Adipose tissue (tissue), 3 donors: Measurements from ENCODE around the gene PHF1. TPM values are rescaled to one million over a fixed set of nuclear protein-coding genes. Genes with fewer than 3 reads are reported as not detected.

Experiments used
- H3K27ac ChIP-seq: one replicate; pipeline ENCODE4 v1.5.1; 2013; ENCODE audit warnings: low read depth, low read length
- WGBS, 3 donors: extraction: QIAGEN DNeasy Blood & Tissue Kit; methylation state at CpG; one replicate each; pipeline ENCODE4 v1.1.7; 2013; 5-methylcytosine and 5-hydroxymethylcytosine counted together
- polyA plus RNA-seq, 3 donors: library from polyadenylated mRNA; stranded (reverse); fragments of 200-250 nt; gene quantifications; one replicate each; pipeline ENCODE4 v1.2.3, GENCODE V29; 2013
- donor health status: healthy with polysubstance abuse.
- donor health status: Bipolar disorder and iron deficiency.
- donor health status: healthy.

The PHF1 gene
- polyA plus RNA-seq, 3 donors = 52.3 to 106 (median 73.9) TPM

DNA sequence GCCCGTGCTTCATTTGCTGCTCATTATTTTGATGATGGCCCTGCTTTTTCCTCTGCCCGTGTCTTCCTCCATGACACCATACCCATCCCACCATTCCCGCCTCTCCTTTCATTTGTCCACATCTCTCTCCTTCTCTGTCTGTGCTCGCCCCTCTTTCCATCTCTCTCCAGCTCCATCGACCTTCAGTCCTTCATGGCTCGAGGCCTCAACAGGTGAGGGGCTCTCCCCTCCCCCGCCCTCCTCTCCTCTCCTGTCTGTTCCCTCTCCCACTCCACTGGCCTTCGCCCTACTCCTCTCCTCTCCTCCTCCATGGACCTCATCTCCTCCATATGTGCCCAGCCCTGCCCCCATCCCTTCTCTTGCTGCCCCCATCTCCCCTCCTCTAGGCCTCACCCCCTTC, 31.5 kb downstream of the PHF1 start:
- no peak overlapping the region for H3K27ac ChIP-seq
- WGBS, 3 donors = 82 to 92% (median 89%) methylated on average over 8 of the region's 8 CpGs

DNA sequence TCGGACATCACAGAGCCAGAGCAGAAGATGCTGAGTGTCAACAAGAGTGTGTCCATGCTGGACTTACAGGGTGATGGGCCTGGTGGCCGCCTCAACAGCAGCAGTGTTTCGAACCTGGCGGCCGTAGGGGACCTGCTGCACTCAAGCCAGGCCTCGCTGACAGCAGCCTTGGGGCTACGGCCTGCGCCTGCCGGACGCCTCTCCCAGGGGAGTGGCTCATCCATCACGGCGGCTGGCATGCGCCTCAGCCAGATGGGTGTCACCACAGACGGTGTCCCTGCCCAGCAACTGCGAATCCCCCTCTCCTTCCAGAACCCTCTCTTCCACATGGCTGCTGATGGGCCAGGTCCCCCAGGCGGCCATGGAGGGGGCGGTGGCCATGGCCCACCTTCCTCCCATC, 32.2 kb downstream of the PHF1 start:
- H3K27ac ChIP-seq = no peak overlapping the region
- WGBS, 3 donors = 95 to 96% (median 95%) methylated on average over 17 of the region's 17 CpGs

DNA sequence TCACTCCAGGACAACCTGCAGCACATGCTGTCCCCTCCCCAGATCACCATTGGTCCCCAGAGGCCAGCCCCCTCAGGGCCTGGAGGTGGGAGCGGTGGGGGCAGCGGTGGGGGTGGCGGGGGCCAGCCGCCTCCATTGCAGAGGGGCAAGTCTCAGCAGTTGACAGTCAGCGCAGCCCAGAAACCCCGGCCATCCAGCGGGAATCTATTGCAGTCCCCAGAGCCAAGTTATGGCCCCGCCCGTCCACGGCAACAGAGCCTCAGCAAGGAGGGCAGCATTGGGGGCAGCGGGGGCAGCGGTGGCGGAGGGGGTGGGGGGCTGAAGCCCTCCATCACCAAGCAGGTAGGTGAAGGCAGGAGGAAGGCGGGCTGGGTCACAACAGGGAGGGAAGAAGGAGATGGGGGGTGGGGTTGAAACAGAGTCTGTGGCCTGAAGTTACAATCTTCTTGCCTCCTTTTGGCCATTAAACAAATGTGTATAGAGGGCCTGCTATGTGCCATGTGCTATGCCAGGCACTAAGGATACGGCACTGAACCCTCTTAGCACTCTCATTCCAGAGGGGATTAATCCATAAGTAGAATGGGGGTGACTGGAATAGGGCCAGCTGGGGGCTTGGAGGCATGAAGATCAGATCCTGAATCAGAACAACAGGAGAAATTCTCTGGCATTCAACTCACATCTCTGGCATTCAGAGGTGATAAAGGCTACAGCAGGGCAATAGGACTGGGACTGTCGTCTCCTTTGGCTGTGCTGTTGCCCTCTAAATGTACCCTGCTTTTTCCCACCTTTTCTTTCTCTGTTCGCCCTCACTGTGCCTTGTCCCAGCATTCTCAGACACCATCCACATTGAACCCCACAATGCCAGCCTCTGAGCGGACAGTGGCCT, 33.0 kb downstream of the PHF1 start:
- H3K27ac ChIP-seq = no peak overlapping the region
- WGBS, 3 donors = 86 to 93% (median 90%) methylated on average over 18 of the region's 18 CpGs

DNA sequence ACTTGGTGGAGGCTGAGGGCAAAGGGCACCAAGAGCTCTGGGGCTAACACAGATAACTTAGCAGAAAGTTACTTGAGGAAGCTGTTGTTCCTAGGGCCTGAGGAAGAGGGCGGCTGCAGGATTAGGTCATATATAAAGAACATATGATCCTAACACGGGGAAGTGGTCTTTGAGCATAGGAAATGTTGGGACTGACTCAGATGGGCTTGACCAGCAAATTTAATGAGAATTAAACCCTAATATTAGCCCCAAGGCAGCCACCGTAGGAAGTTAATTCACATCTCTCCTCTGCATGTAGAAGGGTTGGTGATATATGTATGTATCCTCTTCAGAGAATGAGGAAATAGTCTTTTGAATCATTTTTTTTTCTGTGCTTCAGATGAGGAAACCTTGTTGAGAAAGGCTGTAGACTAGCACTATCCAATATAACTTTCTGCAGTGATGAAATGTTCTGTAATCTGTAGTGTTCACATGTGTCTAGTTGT, 34.3 kb downstream of the PHF1 start:
- 45 to 84% (median 65%) methylated on average over 3 of the region's 3 CpGs for WGBS, 3 donors
- H3K27ac ChIP-seq = no peak overlapping the region

DNA sequence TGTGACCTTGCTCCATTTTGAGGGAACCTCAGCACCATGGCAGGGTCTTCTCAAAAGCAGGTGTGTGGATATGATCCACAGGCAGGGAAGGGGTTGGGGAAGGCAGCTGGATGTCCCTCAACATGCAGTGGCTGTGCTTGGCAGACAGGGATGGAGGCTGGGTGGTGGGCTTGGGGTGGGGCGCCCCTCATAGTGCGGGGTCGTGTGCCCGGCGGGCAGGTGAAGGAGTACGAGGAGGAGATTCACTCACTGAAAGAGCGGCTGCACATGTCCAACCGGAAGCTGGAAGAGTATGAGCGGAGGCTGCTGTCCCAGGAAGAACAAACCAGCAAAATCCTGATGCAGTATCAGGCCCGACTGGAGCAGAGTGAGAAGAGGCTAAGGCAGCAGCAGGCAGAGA, 35.5 kb downstream of the PHF1 start:
- WGBS, 3 donors = 88 to 98% (median 95%) methylated on average over 10 of the region's 10 CpGs
- H3K27ac ChIP-seq = no peak overlapping the region

DNA sequence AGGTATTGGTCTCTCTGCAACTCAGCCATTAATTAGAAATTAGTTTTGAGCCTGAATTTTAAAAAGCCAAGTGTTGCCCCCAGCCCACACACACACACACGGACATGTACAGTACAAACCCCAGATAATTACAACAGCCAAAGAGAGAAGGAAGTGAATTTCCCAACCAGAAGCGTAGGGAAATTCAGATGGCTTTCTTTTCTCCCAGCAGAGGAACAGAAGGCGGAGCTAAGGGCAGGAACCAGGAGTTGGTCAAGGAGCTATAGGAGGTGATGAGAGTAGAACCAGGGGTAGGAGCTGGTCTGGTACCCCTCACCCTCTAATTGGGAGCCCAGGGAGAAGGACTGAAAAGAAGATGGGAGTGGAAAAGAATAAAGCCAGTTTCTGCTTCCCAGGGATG, 39.6 kb downstream of the PHF1 start:
- 42 to 73% (median 49%) methylated on average over 3 of the region's 3 CpGs for WGBS, 3 donors
- H3K27ac ChIP-seq = no peak overlapping the region

DNA sequence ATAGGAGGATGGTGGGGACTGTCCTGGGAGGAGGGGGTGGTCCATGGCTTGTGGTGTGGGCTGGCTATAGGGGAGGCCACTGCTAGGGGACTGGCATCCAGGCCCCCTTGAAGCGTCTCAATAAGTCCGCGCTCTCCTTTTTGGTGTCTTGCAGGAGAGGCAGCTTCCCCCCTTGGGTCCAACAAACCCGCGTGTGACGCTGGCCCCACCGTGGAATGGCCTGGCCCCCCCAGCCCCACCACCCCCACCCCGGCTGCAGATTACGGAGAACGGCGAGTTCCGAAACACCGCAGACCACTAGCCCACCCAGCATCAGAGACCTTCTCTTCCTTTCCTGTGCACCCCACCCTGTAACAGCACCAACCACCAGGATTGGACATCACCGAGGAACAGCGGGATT, 40.8 kb downstream of the PHF1 start:
- H3K27ac ChIP-seq = no peak overlapping the region
- 90 to 94% (median 90%) methylated on average over 13 to 15 of the region's 15 CpGs for WGBS, 3 donors

DNA sequence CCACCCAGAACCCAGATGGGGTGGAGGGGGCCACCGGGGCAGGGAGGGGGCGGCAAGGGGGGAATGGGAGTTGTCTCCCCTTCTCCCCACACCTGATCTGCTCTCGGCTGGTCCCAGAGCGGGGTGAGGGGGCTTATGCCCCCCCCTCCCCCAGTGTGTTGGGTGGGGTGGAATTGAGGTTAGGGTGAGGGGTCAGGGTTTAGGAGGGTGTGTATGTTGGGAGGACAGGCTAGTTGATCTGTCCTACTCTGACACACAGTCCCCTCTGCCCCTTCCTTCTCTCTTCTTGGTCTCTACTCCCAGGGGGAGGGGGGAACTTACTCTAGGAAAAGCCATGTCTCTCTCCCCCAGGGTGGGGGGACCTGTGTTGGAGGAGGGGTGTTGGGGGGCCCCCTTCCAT, 41.7 kb downstream of the PHF1 start:
- WGBS, 3 donors = 72 to 94% (median 89%) methylated on average over 4 of the region's 4 CpGs
- no peak overlapping the region for H3K27ac ChIP-seq

DNA sequence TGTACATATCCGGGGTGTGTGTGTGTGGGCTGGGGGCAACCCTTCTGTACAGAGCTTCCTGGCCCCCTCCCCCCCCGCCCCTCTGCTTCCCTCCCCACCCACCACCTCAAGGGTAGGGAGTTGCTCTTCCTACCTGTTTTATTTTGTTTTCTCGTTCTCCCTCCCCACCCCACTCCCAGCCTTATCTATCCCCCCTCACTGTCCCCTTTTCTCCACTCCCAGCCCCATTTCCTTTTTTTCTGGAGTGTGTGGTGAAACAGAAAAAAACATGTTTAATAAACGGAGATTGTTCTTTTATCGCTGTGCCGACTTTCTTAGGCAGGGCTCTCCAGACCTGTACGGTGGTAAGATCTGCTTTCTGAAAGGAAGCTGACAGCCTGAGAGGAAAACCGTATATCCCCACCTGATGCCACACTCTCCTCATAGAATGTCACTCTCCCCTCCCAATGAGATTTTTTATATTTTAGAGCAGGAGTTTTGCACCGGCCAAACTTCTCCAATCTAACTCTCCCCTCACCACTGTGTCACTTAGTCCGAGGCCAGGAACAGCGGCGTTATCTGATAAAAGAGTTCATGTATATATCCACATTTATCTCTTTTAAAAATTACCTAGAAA, 42.7 kb downstream of the PHF1 start:
- WGBS, 3 donors = 1 to 4% (median 3%) methylated on average over 12 of the region's 12 CpGs
- no peak overlapping the region for H3K27ac ChIP-seq

DNA sequence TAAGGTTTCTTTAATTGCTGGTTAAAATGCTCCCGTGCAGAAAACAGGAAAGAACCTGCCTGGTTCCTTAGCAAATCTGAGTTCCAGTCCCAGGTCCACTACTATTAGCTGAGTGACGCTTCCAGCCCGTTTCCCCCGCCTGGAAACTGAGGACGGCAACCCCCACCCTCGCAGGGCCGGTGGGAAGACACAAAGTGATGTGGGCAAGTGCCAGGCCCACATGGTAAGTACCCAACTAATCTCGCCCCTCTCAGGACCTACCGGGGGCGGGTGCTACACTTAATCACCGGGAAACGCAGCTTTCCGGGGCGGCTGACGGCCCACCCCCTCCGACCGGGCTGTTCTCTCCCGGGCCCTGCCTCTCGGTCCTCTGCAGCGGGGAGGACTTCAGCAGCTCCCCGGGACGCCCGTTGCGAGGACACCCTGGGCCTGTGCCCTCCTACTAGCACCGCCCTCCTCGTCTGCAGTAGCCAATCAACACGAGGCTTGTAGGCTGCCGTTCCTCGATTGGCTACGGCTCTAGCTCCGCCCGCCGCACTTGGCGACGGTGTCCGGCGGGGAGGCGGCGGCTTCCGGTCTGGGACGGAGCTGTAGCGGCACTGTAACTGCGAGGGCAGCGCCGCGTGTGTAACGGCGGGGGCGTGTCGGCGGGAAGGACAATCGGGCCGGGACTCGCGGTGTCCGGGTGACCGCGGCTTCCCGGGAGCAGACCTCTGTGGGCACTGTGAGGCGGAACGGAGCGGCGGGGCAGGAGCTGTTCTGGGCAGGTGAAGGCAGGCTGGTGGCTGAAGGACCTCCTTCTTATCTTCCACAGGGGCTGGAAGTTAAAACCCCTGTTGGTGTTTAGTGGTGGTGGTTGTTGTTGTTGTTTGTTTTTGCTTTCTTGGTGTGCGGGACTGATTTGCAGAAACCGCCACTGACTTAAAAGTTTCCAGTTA, 43.5 kb downstream of the PHF1 start, which contains the start of gene ZBTB9:
Gene ZBTB9 (plus strand): TSS at position 568 of the 938 bp plus-strand sequence. CDS start 525 bp downstream, outside the sequence.
- H3K27ac ChIP-seq = no peak within 1 kb of the TSS
- WGBS, 3 donors = 0 to 1% (median 1%) methylated on average over 60 to 65 of the region's 65 CpGs

DNA sequence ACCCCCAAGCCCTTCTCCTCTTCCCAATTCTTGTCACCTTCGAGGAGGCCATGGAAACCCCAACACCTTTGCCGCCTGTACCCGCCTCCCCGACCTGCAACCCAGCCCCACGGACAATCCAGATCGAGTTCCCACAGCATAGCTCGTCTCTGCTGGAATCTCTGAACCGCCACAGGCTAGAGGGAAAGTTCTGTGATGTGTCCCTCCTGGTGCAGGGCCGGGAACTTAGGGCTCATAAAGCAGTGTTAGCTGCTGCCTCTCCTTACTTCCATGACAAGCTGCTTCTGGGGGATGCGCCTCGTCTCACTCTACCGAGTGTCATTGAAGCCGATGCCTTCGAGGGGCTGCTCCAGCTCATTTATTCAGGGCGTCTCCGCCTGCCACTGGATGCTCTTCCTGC, 44.2 kb downstream of the PHF1 start:
- no peak overlapping the region for H3K27ac ChIP-seq
- 39 to 54% (median 50%) methylated on average over 16 of the region's 16 CpGs for WGBS, 3 donors

DNA sequence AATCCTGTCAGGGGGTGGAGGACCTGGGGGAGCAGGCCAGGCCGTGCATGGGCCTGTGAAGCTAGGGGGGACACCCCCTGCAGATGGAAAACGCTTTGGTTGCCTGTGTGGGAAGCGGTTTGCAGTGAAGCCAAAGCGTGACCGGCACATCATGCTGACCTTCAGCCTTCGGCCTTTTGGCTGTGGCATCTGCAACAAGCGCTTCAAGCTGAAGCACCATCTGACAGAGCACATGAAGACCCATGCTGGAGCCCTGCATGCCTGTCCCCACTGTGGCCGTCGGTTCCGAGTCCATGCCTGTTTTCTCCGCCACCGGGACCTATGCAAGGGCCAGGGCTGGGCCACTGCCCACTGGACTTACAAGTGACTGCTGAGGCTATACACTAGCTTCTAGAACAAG, 45.3 kb downstream of the PHF1 start:
- WGBS, 3 donors = 97 to 99% (median 98%) methylated on average over 12 of the region's 12 CpGs
- H3K27ac ChIP-seq = no peak overlapping the region

DNA sequence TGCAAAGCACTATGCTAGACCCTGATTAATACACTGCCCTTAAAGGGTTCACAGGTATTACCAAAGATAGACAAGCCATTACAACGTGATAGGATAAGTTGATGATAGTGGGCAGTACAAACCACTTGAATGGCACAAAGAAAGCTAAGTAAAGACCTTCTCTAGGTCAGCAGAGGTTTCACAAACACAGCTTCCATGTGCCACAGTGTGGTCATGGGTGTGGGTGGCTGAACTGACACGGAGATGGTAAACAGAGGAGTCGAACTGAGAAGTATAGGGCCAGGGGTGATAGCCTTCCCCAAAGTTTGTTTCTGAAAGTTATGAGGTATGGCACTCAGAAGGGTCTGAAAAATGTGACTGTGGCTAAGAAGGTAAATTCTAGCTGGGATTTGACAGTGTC, 47.9 kb downstream of the PHF1 start:
- no peak overlapping the region for H3K27ac ChIP-seq
- 55 to 73% (median 70%) methylated on average over 3 of the region's 3 CpGs for WGBS, 3 donors

DNA sequence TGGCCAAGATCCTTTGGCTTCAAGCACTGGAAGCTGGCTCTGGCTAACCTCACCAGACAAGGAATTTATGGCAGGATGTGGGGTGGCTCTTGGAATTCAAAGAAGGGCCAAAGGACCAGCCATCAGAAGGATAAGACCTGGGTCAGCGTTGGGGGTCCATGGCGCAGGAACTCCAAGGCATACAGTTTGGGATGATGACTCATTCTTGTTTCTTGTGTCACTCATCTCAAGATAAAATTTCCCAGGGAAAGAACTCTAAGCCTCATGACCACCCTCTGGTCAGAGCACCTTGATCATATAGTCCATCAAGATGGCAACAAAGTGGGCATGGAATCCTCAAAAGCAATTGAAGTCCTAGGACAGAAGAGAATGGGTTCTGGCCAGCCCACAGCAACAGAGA, 48.4 kb downstream of the PHF1 start:
- no peak overlapping the region for H3K27ac ChIP-seq
- WGBS, 3 donors = 93 to 97% (median 94%) methylated on average over 2 of the region's 2 CpGs

Other genes with a start within 250 kb of the PHF1 start
- gene COL11A2, start 218.5 kb upstream of the PHF1 start, polyA plus RNA-seq = 1 to 10 TPM in 1 of 3 donors, under 1 TPM in 2; 0.28 to 2.6 (median 0.88) TPM
- gene RXRB, start 210.3 kb upstream of the PHF1 start, polyA plus RNA-seq = 10 to 100 TPM; 22.7 to 31.3 (median 29.6) TPM
- gene SLC39A7, start 210.1 kb upstream of the PHF1 start, polyA plus RNA-seq = 100 to 1,000 TPM in 1 of 3 donors, 10 to 100 TPM in 2; 51.4 to 112 (median 72.1) TPM
- 10 to 100 TPM in 2 of 3 donors, 1 to 10 TPM in 1; 5.7 to 51.7 (median 14.4) TPM for gene HSD17B8, start 206.4 kb upstream of the PHF1 start, polyA plus RNA-seq
- 10 to 100 TPM; 23.7 to 42.5 (median 40.5) TPM for gene RING1, start 202.5 kb upstream of the PHF1 start, polyA plus RNA-seq
- gene VPS52, start 139.1 kb upstream of the PHF1 start, polyA plus RNA-seq = 10 to 100 TPM; 34.7 to 40.3 (median 36.9) TPM
- 1,000 to 10,000 TPM; 3,971 to 5,636 (median 5,545) TPM for gene RPS18, start 138.9 kb upstream of the PHF1 start, polyA plus RNA-seq
- 1 to 10 TPM; 4.0 to 9.3 (median 8.5) TPM for gene B3GALT4, start 133.9 kb upstream of the PHF1 start, polyA plus RNA-seq
- gene WDR46, start 121.8 kb upstream of the PHF1 start, polyA plus RNA-seq = 10 to 100 TPM; 27.5 to 47.4 (median 42.7) TPM
- 100 to 1,000 TPM in 1 of 3 donors, 10 to 100 TPM in 2; 47.0 to 131 (median 77.7) TPM for gene PFDN6, start 121.4 kb upstream of the PHF1 start, polyA plus RNA-seq
- 10 to 100 TPM; 33.1 to 64.3 (median 49.0) TPM for gene RGL2, start 112.1 kb upstream of the PHF1 start, polyA plus RNA-seq
- gene TAPBP, start 96.9 kb upstream of the PHF1 start, polyA plus RNA-seq = 10 to 100 TPM; 14.2 to 29.9 (median 26.3) TPM
- gene ZBTB22, start 93.3 kb upstream of the PHF1 start, polyA plus RNA-seq = 10 to 100 TPM in 2 of 3 donors, 1 to 10 TPM in 1; 8.9 to 13.5 (median 13.4) TPM
- gene DAXX, start 88.1 kb upstream of the PHF1 start, polyA plus RNA-seq = 10 to 100 TPM; 19.6 to 35.4 (median 34.0) TPM
- gene KIFC1, start 19.2 kb upstream of the PHF1 start, polyA plus RNA-seq = under 1 TPM; 0.55 to 0.56 (median 0.56) TPM
- 100 to 1,000 TPM; 123 to 153 (median 148) TPM for gene CUTA, start 7.1 kb downstream of the PHF1 start, polyA plus RNA-seq
- 10 to 100 TPM in 1 of 3 donors, 1 to 10 TPM in 2; 4.2 to 16.1 (median 7.2) TPM for gene SYNGAP1, start 9.1 kb downstream of the PHF1 start, polyA plus RNA-seq
- gene ZBTB9, start 43.6 kb downstream of the PHF1 start, polyA plus RNA-seq = 1 to 10 TPM in 2 of 3 donors, under 1 TPM in 1; 0.79 to 3.1 (median 1.8) TPM
- 10 to 100 TPM; 11.5 to 12.6 (median 12.0) TPM for gene BAK1, start 169.3 kb downstream of the PHF1 start, polyA plus RNA-seq
- 10 to 100 TPM in 2 of 3 donors, 1 to 10 TPM in 1; 9.3 to 13.8 (median 13.5) TPM for gene ITPR3, start 210.3 kb downstream of the PHF1 start, polyA plus RNA-seq